Measurements from ENCODE around the gene MOV10L1.
"Not testable (repeated sequence)": the region's sequence is repeated elsewhere in the genome, so short reads cannot be mapped to it uniquely, and the experiment has no call there.

MOV10L1 gene

DNA sequence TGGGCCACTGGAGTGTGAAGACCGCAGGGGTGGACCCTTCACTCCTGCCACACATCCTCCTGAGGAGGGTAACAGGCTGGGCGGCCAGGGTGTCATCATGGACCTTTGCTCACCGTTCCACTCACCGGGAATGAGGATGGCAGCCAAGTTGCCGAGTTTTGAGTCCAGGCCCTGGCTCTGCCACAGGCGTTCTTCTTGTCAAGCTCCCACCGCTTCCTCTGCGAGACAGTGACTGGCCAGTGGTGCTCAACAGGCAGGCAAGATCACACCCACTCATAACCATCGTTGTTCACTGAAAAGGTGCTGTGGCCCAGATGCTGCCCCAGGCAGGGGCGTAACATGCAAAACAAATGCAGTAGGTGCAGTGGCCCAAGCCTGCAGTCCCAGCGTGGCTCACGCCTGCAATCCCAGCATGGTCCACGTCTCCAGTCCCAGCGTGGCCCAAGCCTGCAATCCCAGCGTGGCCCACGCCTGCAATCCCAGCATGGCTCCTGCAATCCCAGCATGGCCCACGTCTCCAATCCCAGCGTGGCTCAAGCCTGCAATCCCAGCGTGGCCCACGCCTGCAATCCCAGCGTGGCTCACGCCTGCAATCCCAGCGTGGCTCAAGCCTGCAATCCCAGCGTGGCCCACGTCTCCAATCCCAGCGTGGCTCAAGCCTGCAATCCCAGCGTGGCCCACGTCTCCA lies 75.8 kb downstream of the MOV10L1 start:
- no peak for DNase-seq

GRCh38 chr22:50167689-50168489 lies 78.1 kb downstream of the MOV10L1 start:
- DNase-seq: no peak

- not testable (repeated sequence) for DNase-seq
Observed at GRCh38 chr22:50168490-50169180, 78.8 kb downstream of the MOV10L1 start.

- no peak for DNase-seq
Observed at GRCh38 chr22:50169181-50169759, 79.5 kb downstream of the MOV10L1 start.

DNA sequence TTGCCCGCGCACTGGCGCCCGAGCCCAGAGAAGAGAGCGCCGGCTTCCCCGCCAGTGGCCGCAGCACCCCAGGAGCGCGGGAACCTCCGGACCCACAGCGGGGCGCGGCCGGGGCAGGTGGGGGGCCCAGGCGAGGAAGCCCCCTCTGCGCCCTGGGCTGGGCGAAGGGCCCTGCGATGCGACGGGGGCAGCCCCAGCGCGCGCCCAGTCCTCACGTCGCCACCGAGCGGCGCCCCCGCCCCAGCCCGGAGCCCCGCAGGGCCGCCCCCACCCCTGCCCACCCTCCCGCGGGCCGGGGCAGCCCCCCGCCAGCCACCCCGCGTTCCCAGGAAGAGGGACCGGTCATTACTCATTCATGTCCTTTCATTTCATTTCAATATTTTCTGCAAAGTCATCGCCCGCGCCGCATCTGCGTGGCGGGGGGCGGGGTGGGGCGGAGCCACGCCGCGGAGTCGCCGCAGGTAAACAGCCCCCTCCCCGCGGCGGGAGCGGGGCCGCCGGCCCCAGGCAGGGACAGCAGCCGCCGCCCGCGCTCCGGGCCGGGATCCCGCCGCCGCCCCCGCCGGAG lies 80.1 kb downstream of the MOV10L1 start:
- DNase-seq: no peak

GRCh38 chr22:50170453-50171318 lies 80.9 kb downstream of the MOV10L1 start, which contains the start of gene PANX2:
PANX2 (plus strand) TSS chr22:50170731; CDS start chr22:50170731, 0 bp downstream.
- peak; percentile 8 for DNase-seq

DNA sequence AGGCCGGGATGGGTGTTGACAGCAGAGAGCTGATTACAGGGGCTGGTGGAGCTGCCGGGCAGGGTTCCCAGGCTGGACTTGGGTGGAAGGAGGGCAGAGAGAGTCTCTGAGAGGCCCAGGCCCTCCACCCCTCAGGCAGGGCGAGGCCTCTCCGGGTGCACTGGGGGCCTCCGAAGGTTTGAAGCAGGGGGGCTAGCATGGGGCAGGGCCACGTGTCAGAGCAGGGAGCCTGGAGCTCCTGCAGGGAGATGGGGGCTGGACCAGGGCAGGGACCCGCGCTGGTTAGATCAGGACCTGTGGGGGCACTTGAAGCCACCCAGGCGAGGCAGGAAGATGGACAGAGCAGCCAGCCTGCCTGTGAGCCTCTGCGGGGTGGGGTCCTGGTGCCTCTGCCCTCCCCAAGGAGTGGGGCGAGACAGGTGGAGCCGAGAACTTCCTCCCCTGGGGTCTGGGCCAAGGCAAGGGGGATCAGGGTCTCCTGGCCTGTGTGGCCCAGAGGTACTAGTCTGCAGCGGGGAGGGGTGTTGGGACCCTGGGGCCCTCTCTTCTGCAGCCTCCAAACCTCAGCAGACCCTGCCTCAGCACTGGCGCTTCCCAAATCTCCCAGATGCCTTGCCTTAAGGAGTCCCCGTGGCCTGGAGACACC lies 81.6 kb downstream of the MOV10L1 start:
- DNase-seq: no peak

GRCh38 chr22:50171965-50172421 lies 82.2 kb downstream of the MOV10L1 start:
- no peak for DNase-seq

- no peak for DNase-seq
Observed at GRCh38 chr22:50173311-50173982, 83.6 kb downstream of the MOV10L1 start.

- DNase-seq: no peak
Observed at GRCh38 chr22:50173983-50174355, 84.2 kb downstream of the MOV10L1 start.

DNA sequence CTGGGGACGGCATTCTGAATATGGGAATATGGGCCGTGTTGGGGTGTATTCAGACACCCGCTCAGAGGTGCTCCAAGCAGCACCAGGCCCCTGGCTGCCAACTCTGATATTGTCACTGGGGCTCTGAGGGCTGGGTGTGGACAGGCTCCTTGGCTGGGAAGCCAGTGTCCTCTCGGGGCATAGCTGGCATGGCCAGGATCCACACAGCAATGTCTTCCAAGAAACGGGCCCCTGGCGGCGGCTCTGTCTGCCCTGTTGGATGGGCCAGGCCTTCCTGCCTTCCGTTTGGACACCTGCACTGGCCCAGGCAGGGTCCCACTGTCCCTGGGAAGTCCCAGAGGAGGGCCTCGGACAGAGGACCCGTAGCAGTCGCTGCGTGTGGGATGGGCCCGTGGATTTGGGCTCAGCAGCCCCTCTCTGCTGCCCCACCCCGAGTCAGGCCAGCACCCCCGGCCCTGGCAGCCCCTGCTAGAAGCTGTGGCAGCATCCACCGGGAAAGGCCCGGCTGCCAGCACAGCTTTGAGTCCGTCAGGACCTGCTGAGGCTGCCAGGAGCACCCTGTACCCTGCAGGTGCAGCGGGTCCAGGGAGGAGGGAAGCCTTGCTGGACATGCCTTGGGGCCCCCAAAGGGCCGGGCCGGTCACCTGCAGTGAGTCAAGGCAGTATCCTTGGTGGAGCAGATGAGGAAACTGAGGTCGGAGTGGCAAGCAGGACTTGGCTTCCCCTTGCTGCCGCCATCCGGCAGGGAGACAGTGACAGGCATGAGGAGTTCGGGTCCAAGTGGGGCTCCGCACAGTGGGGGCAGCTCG lies 84.8 kb downstream of the MOV10L1 start:
- DNase-seq: no peak

DNA sequence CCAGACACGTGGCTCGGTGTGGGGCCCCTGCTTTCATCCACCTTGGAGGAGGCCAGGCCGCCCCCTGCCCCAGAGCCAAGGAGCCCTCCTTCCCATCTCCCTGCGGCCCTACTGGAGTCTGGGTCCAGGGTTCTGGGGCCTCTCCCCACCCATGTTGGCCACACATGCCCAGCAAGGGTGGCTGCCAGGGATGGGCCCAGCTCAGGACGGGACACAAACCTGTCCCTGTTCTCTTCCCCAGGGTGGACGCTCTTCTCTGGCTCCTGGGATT lies 85.3 kb downstream of the MOV10L1 start:
- no peak for DNase-seq

- DNase-seq: no peak
Observed at GRCh38 chr22:50175921-50176849, 86.4 kb downstream of the MOV10L1 start.

- no peak for DNase-seq
Observed at GRCh38 chr22:50176850-50177536, 87.2 kb downstream of the MOV10L1 start.

DNA sequence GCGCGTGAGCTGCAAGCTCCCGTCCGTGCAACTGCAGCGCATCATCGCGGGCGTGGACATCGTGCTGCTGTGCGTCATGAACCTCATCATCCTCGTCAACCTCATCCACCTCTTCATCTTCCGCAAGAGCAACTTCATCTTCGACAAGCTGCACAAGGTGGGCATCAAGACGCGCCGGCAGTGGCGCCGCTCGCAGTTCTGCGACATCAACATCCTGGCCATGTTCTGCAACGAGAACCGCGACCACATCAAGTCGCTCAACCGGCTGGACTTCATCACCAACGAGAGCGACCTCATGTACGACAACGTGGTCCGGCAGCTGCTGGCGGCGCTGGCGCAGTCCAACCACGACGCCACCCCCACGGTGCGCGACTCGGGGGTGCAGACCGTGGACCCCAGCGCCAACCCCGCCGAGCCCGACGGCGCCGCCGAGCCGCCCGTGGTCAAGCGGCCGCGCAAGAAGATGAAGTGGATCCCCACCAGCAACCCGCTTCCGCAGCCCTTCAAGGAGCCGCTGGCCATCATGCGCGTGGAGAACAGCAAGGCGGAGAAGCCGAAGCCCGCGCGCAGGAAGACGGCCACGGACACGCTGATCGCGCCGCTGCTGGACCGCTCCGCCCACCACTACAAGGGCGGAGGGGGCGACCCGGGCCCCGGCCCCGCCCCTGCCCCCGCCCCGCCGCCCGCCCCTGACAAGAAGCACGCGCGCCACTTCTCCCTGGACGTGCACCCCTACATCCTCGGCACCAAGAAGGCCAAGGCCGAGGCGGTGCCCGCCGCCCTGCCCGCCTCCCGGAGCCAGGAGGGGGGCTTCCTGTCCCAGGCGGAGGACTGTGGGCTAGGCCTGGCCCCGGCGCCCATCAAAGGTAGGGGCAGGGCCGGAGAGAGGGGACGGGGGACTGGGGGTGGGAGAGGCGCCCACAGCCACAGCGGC lies 88.0 kb downstream of the MOV10L1 start:
- DNase-seq: no peak

DNA sequence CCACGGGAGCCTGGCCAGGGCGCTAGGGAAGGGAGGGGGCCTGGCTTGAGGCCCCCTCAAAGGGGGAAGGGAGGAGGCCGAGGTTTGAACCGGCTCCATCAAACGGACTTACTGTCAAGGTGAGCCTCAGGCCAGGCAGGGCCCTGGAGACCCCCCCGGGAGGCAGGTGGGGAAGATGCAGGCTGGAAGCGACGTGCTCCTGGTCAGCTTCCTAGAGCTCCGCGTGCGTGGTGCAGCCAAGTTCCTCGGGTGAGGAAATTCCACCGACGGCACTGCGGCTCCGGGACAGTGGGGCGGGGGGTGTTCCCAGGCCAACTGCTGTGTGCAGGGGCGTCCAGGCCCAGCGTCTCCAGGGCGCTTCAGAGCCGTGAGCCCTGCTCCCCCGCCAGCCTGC lies 88.7 kb downstream of the MOV10L1 start:
- no peak for DNase-seq

Data from NCI-H1105 (cell line).